IgD-negative memory B cell (primary cell): Measurements from ENCODE around the gene CFAP77. TPM values are rescaled to one million over a fixed set of nuclear protein-coding genes. Genes with fewer than 3 reads are reported as not detected.

Source experiments
- H3K27ac Mint-ChIP-seq, 3 donors: one replicate each; pipeline ENCODE4 v1.8.0; 2020 to 2022; ENCODE audit warnings: mild to moderate bottlenecking in 3 of 3, mixed read lengths in 3 of 3, moderate library complexity in 1 of 3
- H3K27me3 Mint-ChIP-seq: one replicate; pipeline ENCODE4 v1.8.0; 2021; ENCODE audit warnings: mixed read lengths
- H3K36me3 Mint-ChIP-seq: one replicate; pipeline ENCODE4 v1.8.0; 2020; ENCODE audit warnings: mild to moderate bottlenecking, mixed read lengths
- H3K4me1 Mint-ChIP-seq, 3 donors: one replicate each; pipeline ENCODE4 v1.8.0; 2020 to 2022; ENCODE audit warnings: mixed read lengths in 3 of 3, mild to moderate bottlenecking in 1 of 3
- H3K4me3 Mint-ChIP-seq, 4 donors: one replicate each; pipeline ENCODE4 v1.8.0; 2020 to 2022; ENCODE audit warnings: mild to moderate bottlenecking in 4 of 4, mixed read lengths in 4 of 4, moderate library complexity in 3 of 4
- H3K9me3 Mint-ChIP-seq, 3 donors: one replicate each; pipeline ENCODE4 v1.8.0; 2020 to 2021; ENCODE audit warnings: mixed read lengths in 3 of 3, mild to moderate bottlenecking in 1 of 3
- polyA plus RNA-seq: library from polyadenylated mRNA; unstranded; fragments of 300-500 nt; fragmentation: Illumina TruSeq; gene quantifications from one replicate; pipeline ENCODE4 v1.2.3, GENCODE V29; 2021

Gene CFAP77
- polyA plus RNA-seq, 1 donor from 2014 or later = not detected

GRCh38 chr9:132583584-132584304 lies 173.7 kb downstream of the CFAP77 start:
- peaks cover under 1% of the 10 kb centered on the region for H3K36me3 Mint-ChIP-seq
- peak overlapping the region in 2 of 4 donors; percentile 65 to 74 for H3K4me3 Mint-ChIP-seq
- peaks cover 49% of the 10 kb centered on the region for H3K27me3 Mint-ChIP-seq
- H3K4me1 Mint-ChIP-seq = peaks cover 9 to 17% (median 15%) of the 10 kb centered on the region in 3 donors
- H3K27ac Mint-ChIP-seq = peak overlapping the region; percentile 71 to 97 (median 80)
- H3K9me3 Mint-ChIP-seq = peaks cover 0 to 9% (median 0%) of the 10 kb centered on the region in 3 donors

- H3K4me3 Mint-ChIP-seq = no peak overlapping the region
- H3K9me3 Mint-ChIP-seq = peaks cover 0 to 9% (median 0%) of the 10 kb centered on the region in 3 donors
- H3K4me1 Mint-ChIP-seq = peaks cover 9 to 17% (median 15%) of the 10 kb centered on the region in 3 donors
- peak overlapping the region in 1 of 3 donors; percentile 97 for H3K27ac Mint-ChIP-seq
- H3K36me3 Mint-ChIP-seq = no peaks in the 10 kb centered on the region
- peaks cover 48% of the 10 kb centered on the region for H3K27me3 Mint-ChIP-seq
Observed at GRCh38 chr9:132584601-132585560, 174.9 kb downstream of the CFAP77 start.

GRCh38 chr9:132585954-132586829 lies 176.2 kb downstream of the CFAP77 start:
- Mint-ChIP-seq H3K27ac (peak overlapping the region; percentile 77 to 97 (median 85)), H3K27me3 (peaks cover 54% of the 10 kb centered on the region), H3K9me3 (peaks cover 0 to 9% (median 0%) of the 10 kb centered on the region in 3 donors), H3K36me3 (no peaks in the 10 kb centered on the region), H3K4me3 (peak overlapping the region; percentile 35 to 78 (median 54)), H3K4me1 (peaks cover 9 to 17% (median 14%) of the 10 kb centered on the region in 3 donors)

GRCh38 chr9:132586830-132587591 lies 177.0 kb downstream of the CFAP77 start:
- peaks cover 52% of the 10 kb centered on the region for H3K27me3 Mint-ChIP-seq
- peaks cover 0 to 9% (median 0%) of the 10 kb centered on the region in 3 donors for H3K9me3 Mint-ChIP-seq
- peak overlapping the region in 1 of 4 donors; percentile 78 for H3K4me3 Mint-ChIP-seq
- no peaks in the 10 kb centered on the region for H3K36me3 Mint-ChIP-seq
- H3K27ac Mint-ChIP-seq = peak overlapping the region; percentile 67 to 97 (median 77)
- peaks cover 9 to 12% (median 9%) of the 10 kb centered on the region in 3 donors for H3K4me1 Mint-ChIP-seq

- Mint-ChIP-seq H3K36me3 (no peaks in the 10 kb centered on the region), H3K4me1 (peaks cover 9 to 12% (median 9%) of the 10 kb centered on the region in 3 donors), H3K27ac (peak overlapping the region; percentile 52 to 79 (median 67)), H3K27me3 (peaks cover 54% of the 10 kb centered on the region), H3K4me3 (no peak overlapping the region), H3K9me3 (peaks cover 0 to 9% (median 0%) of the 10 kb centered on the region in 3 donors)
Observed at GRCh38 chr9:132587592-132587955, 177.6 kb downstream of the CFAP77 start.

GRCh38 chr9:132588098-132588497 lies 178.1 kb downstream of the CFAP77 start:
- Mint-ChIP-seq H3K4me1 (peaks cover 9 to 12% (median 9%) of the 10 kb centered on the region in 3 donors), H3K9me3 (peaks cover 0 to 9% (median 0%) of the 10 kb centered on the region in 3 donors), H3K4me3 (peak overlapping the region in 2 of 4 donors; percentile 58 to 69), H3K27ac (peak overlapping the region; percentile 52 to 79 (median 71)), H3K36me3 (no peaks in the 10 kb centered on the region), H3K27me3 (peaks cover 51% of the 10 kb centered on the region)

- H3K27me3 Mint-ChIP-seq = peaks cover 48% of the 10 kb centered on the region
- peak overlapping the region in 1 of 4 donors; percentile 69 for H3K4me3 Mint-ChIP-seq
- H3K36me3 Mint-ChIP-seq = no peaks in the 10 kb centered on the region
- H3K27ac Mint-ChIP-seq = peak overlapping the region; percentile 52 to 79 (median 71)
- H3K9me3 Mint-ChIP-seq = peaks cover 0 to 9% (median 0%) of the 10 kb centered on the region in 3 donors
- peaks cover 9 to 12% (median 9%) of the 10 kb centered on the region in 3 donors for H3K4me1 Mint-ChIP-seq
Observed at GRCh38 chr9:132588501-132589147, 178.6 kb downstream of the CFAP77 start.

- H3K4me3 Mint-ChIP-seq = peak overlapping the region in 1 of 4 donors; percentile 39
- peaks cover 45% of the 10 kb centered on the region for H3K27me3 Mint-ChIP-seq
- peaks cover 0 to 9% (median 0%) of the 10 kb centered on the region in 3 donors for H3K9me3 Mint-ChIP-seq
- H3K36me3 Mint-ChIP-seq = no peaks in the 10 kb centered on the region
- peak overlapping the region; percentile 56 to 76 (median 57) for H3K27ac Mint-ChIP-seq
- H3K4me1 Mint-ChIP-seq = peaks cover 9 to 12% (median 9%) of the 10 kb centered on the region in 3 donors
Observed at GRCh38 chr9:132589148-132590036, 179.4 kb downstream of the CFAP77 start.

- peaks cover 39% of the 10 kb centered on the region for H3K27me3 Mint-ChIP-seq
- H3K4me3 Mint-ChIP-seq = peak overlapping the region in 2 of 4 donors; percentile 57 to 74
- H3K36me3 Mint-ChIP-seq = peaks cover 2% of the 10 kb centered on the region
- peaks cover 9 to 12% (median 9%) of the 10 kb centered on the region in 3 donors for H3K4me1 Mint-ChIP-seq
- peak overlapping the region; percentile 56 to 76 (median 57) for H3K27ac Mint-ChIP-seq
- H3K9me3 Mint-ChIP-seq = peaks cover 0 to 6% (median 0%) of the 10 kb centered on the region in 3 donors
Observed at GRCh38 chr9:132590037-132590317, 180.0 kb downstream of the CFAP77 start.

GRCh38 chr9:132590318-132591182 lies 180.5 kb downstream of the CFAP77 start:
- Mint-ChIP-seq H3K36me3 (peaks cover 2% of the 10 kb centered on the region), H3K4me1 (peaks cover 9 to 12% (median 9%) of the 10 kb centered on the region in 3 donors), H3K27me3 (peaks cover 35% of the 10 kb centered on the region), H3K4me3 (peak overlapping the region in 2 of 4 donors; percentile 67 to 74), H3K9me3 (peaks cover 0 to 5% (median 0%) of the 10 kb centered on the region in 3 donors), H3K27ac (peak overlapping the region in 1 of 3 donors; percentile 83)

- Mint-ChIP-seq H3K4me3 (peak overlapping the region in 1 of 4 donors; percentile 4), H3K36me3 (peaks cover 6% of the 10 kb centered on the region), H3K4me1 (peaks cover 4 to 8% (median 5%) of the 10 kb centered on the region in 3 donors), H3K9me3 (peaks cover 0 to 3% (median 0%) of the 10 kb centered on the region in 3 donors), H3K27me3 (peaks cover 28% of the 10 kb centered on the region), H3K27ac (peak overlapping the region in 2 of 3 donors; percentile 53 to 83)
Observed at GRCh38 chr9:132591244-132591643, 181.2 kb downstream of the CFAP77 start.
